ENCODE results near the gene TP53TG3D.
"Not testable (repeated sequence)": the region's sequence is repeated elsewhere in the genome, so short reads cannot be mapped to it uniquely, and the experiment has no call there.

DNA sequence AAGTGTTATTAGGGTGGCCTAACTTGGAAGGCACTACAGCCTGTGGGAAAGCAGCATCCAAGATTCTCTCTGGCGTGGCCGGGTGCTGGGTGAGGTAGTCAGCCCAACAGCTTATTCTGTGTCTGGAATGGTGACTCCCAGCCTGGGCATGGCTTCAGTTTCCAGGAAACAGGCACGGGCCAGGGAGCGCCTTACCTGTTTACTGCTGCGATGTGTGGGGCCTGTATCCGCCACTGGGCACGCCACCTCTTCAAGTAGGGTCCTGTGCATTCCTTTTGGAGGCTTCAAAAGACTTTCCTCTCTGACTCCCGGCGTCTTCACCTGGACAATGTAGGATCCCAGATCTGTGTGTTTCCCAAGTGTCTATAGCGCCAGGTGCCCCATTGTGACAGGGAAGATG is 10.5 kb downstream of the TP53TG3D start:
- TF ChIP-seq, protein P1, sequence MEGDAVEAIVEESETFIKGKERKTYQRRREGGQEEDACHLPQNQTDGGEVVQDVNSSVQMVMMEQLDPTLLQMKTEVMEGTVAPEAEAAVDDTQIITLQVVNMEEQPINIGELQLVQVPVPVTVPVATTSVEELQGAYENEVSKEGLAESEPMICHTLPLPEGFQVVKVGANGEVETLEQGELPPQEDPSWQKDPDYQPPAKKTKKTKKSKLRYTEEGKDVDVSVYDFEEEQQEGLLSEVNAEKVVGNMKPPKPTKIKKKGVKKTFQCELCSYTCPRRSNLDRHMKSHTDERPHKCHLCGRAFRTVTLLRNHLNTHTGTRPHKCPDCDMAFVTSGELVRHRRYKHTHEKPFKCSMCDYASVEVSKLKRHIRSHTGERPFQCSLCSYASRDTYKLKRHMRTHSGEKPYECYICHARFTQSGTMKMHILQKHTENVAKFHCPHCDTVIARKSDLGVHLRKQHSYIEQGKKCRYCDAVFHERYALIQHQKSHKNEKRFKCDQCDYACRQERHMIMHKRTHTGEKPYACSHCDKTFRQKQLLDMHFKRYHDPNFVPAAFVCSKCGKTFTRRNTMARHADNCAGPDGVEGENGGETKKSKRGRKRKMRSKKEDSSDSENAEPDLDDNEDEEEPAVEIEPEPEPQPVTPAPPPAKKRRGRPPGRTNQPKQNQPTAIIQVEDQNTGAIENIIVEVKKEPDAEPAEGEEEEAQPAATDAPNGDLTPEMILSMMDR (IDR thresholded peaks at IDR 0.05) = not testable (repeated sequence)
- TF ChIP-seq TCF7L2, POLR2AphosphoS5 (IDR thresholded peaks at IDR 0.05; ENCODE audit: low read depth, low read length): not testable (repeated sequence)

All from Panc1 (cell line).